ENCODE data around the gene MYH14. TPM values are rescaled to one million over a fixed set of nuclear protein-coding genes. Genes with fewer than 3 reads are reported as not detected.
A peak's percentile ranks its signal among the peaks of the same experiment; 100 is the strongest.

Gene MYH14
- total RNA-seq, 2 donors from 2014 or later: 2.6 to 11.1 TPM

DNA sequence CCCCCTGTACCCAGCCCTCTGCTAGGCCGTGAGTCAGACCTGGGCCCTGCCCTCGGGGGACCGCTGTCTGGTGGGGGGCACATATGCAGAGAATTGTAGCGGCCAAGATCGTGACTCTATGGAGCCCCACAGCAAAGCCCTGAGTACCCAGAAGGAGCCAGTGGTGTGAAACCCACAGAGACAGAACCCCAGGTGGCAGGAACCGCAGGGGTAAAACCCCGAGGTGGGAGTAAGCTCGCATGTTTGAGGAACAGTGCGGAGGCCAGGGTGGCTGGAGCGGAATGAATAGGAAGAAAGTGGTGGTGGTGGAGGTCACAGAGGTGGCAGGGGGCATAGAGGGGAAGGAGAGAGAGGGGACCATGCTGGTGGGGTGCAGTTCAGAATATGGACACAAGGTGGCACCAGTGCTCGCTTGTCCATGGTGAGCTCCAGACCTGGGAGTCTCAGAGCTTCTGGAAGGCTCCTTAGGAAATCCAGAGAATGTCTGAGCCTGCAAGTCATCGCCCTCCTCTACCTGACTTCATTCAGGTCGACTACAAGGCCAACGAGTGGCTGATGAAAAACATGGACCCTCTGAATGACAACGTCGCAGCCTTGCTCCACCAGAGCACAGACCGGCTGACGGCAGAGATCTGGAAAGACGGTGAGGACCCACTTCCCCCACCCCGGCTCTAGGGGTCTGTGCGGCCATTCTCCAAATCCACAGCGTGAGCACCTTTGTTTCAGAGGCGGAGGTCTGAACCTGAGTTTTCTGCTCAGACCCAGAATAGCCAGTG, 48.9 kb downstream of the MYH14 start:
- H3K27ac ChIP-seq: no peak overlapping the region
- TF ChIP-seq, protein P1, sequence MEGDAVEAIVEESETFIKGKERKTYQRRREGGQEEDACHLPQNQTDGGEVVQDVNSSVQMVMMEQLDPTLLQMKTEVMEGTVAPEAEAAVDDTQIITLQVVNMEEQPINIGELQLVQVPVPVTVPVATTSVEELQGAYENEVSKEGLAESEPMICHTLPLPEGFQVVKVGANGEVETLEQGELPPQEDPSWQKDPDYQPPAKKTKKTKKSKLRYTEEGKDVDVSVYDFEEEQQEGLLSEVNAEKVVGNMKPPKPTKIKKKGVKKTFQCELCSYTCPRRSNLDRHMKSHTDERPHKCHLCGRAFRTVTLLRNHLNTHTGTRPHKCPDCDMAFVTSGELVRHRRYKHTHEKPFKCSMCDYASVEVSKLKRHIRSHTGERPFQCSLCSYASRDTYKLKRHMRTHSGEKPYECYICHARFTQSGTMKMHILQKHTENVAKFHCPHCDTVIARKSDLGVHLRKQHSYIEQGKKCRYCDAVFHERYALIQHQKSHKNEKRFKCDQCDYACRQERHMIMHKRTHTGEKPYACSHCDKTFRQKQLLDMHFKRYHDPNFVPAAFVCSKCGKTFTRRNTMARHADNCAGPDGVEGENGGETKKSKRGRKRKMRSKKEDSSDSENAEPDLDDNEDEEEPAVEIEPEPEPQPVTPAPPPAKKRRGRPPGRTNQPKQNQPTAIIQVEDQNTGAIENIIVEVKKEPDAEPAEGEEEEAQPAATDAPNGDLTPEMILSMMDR (IDR thresholded peaks at IDR 0.05): peak; percentile 31
- no peaks in the 10 kb centered on the region for H3K27me3 ChIP-seq (replicated peaks; ENCODE audit: insufficient read depth)
- DNase-seq (ENCODE audit: low spot score): no peak
- H3K9me3 ChIP-seq: peaks cover 12% of the 10 kb centered on the region
- H3K36me3 ChIP-seq: no peaks in the 10 kb centered on the region
- no peak for ATAC-seq (ENCODE audit: insufficient number of reproducible peaks, low FRiP score, low read depth)
- H3K4me1 ChIP-seq (ENCODE audit: control insufficient read depth in 1 of 2, low read depth in 2 of 2): no peaks in the 10 kb centered on the region
- no peak overlapping the region for H3K4me3 ChIP-seq

DNA sequence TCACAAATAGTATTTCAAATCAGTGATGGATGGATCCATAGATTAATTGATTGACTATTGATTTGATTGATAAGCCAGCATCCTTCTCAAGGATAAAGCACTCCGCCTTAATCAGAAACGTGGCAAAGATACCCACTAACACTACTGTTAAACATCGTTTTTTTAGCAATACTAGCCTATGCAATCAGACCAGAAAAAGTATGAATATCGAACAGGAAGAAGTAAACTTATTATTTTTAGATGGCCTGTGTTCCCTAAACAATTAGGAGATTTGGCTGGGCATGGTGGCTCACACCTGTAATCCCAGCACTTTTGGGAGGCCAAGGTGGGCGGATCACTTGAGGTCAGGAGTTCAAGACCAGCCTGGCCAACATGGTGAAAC, 49.5 kb downstream of the MYH14 start:
- no peak for ATAC-seq (ENCODE audit: insufficient number of reproducible peaks, low FRiP score, low read depth)
- no peak overlapping the region for H3K27ac ChIP-seq
- TF ChIP-seq, protein P1 (IDR thresholded peaks at IDR 0.05): no peak
- no peaks in the 10 kb centered on the region for H3K4me1 ChIP-seq (ENCODE audit: control insufficient read depth in 1 of 2, low read depth in 2 of 2)
- no peak overlapping the region for H3K4me3 ChIP-seq
- DNase-seq (ENCODE audit: low spot score): no peak
- H3K36me3 ChIP-seq: no peaks in the 10 kb centered on the region
- H3K27me3 ChIP-seq (replicated peaks; ENCODE audit: insufficient read depth): no peaks in the 10 kb centered on the region
- H3K9me3 ChIP-seq: peaks cover 12% of the 10 kb centered on the region

DNA sequence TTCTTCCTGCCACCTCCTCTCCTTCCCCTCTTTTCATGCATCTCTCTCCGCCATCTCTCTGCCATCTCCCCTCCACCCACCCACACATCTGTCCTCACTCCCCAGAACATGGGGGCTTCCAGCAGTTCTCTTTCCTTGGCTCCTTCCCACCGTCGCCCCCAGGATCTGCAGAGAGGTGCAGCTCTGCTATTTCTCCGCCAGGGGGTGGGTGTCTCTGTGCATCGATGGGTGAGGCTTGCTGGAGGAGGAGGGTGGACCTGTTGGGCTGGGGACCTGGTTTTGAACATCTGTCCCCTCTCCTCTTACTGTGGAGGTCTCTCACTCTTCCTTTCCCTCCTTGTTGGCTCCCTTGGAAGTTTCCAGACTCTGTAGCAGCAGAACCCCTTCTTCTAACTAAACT, 51.7 kb downstream of the MYH14 start:
- TF ChIP-seq, protein P1 (IDR thresholded peaks at IDR 0.05): no peak
- no peak for ATAC-seq (ENCODE audit: insufficient number of reproducible peaks, low FRiP score, low read depth)
- H3K36me3 ChIP-seq: no peaks in the 10 kb centered on the region
- no peaks in the 10 kb centered on the region for H3K27me3 ChIP-seq (replicated peaks; ENCODE audit: insufficient read depth)
- H3K27ac ChIP-seq: no peak overlapping the region
- peaks cover 12% of the 10 kb centered on the region for H3K9me3 ChIP-seq
- H3K4me3 ChIP-seq: no peak overlapping the region
- no peak for DNase-seq (ENCODE audit: low spot score)
- H3K4me1 ChIP-seq (ENCODE audit: control insufficient read depth in 1 of 2, low read depth in 2 of 2): no peaks in the 10 kb centered on the region

DNA sequence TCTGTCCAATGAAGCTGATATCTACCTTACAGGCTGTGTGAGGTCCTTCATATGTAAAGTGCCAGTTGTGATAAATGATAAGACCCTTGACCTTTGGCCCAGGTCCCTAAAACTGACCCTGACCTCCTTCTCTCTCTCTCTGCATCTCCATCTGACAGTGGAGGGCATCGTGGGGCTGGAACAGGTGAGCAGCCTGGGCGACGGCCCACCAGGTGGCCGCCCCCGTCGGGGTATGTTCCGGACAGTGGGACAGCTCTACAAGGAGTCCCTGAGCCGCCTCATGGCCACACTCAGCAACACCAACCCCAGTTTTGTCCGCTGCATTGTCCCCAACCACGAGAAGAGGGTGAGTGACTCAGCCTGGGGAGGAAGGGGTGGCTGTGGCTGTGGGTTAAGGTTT, 53.7 kb downstream of the MYH14 start:
- H3K36me3 ChIP-seq: no peaks in the 10 kb centered on the region
- TF ChIP-seq, protein P1 (IDR thresholded peaks at IDR 0.05): no peak

DNA sequence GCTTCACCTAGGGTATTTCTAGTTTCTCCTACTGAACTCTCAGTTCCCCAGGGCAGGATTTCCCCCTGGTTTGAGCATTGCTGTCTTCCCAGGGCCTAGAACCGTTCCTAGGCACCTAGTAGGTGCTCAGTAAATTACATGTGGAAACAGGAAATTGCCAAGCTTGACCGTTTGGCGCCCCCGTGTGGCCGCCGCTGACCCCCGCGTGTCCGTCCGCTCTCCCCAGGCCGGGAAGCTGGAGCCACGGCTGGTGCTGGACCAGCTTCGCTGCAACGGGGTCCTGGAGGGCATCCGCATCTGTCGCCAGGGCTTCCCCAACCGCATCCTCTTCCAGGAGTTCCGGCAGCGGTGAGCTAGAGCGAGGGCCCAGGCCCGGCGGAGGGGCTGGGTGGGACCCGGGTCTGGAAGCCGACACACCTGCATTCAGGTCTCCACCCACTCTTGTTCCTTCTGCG, 55.5 kb downstream of the MYH14 start:
- Histone ChIP-seq H3K9me3 (no peaks in the 10 kb centered on the region), H3K27me3 (replicated peaks; ENCODE audit: insufficient read depth) (no peaks in the 10 kb centered on the region), H3K36me3 (no peaks in the 10 kb centered on the region), H3K4me3 (no peak overlapping the region), H3K27ac (no peak overlapping the region), H3K4me1 (ENCODE audit: control insufficient read depth in 1 of 2, low read depth in 2 of 2) (no peaks in the 10 kb centered on the region)
- DNase-seq (ENCODE audit: low spot score) (no peak), ATAC-seq (ENCODE audit: insufficient number of reproducible peaks, low FRiP score, low read depth) (no peak)
- TF ChIP-seq, protein P1 (IDR thresholded peaks at IDR 0.05): peak; percentile 38

More for the DNA sequence above, 53.7 kb downstream of the MYH14 start:
- peaks cover 12% of the 10 kb centered on the region for H3K9me3 ChIP-seq
- H3K4me3 ChIP-seq: no peak overlapping the region
- DNase-seq (ENCODE audit: low spot score) (no peak), ATAC-seq (ENCODE audit: insufficient number of reproducible peaks, low FRiP score, low read depth) (no peak)
- no peaks in the 10 kb centered on the region for H3K27me3 ChIP-seq (replicated peaks; ENCODE audit: insufficient read depth)
- H3K27ac ChIP-seq: no peak overlapping the region
- no peaks in the 10 kb centered on the region for H3K4me1 ChIP-seq (ENCODE audit: control insufficient read depth in 1 of 2, low read depth in 2 of 2)
